Mesenchymal stem cell (in vitro differentiated cells and primary cell): Measurements from ENCODE around the gene FGF21.
A peak's percentile ranks its signal among the peaks of the same experiment; 100 is the strongest.

Experiments used
- DNase-seq: peaks from one replicate; pipeline ENCODE4 v3.0.0-alpha.2; 2013
- H2AFZ ChIP-seq: one replicate; pipeline ENCODE4 v1.6.1; 2013; ENCODE audit warnings: low read depth, mild to moderate bottlenecking, control low read depth, inconsistent platforms, low read length, moderate library complexity
- H2AK5ac ChIP-seq: 2 replicates; pipeline ENCODE4 v1.6.1; 2013; ENCODE audit warnings: low read length, moderate library complexity, mild to moderate bottlenecking, inconsistent platforms; ENCODE audit not compliant: severe bottlenecking
- H2BK120ac ChIP-seq: one replicate; pipeline ENCODE4 v1.6.1; 2013; ENCODE audit warnings: low read depth, mild to moderate bottlenecking, inconsistent platforms, low read length, moderate library complexity
- H2BK12ac ChIP-seq, 2 experiments: one replicate each; pipeline ENCODE4 v1.6.1; 2013; ENCODE audit warnings: inconsistent platforms in 2 of 2, low read length in 2 of 2, mild to moderate bottlenecking in 2 of 2, moderate library complexity in 2 of 2, control low read depth in 1 of 2
- H2BK15ac ChIP-seq: one replicate; pipeline ENCODE4 v1.6.1; 2013; ENCODE audit warnings: mild to moderate bottlenecking, low read depth, inconsistent platforms; ENCODE audit not compliant: poor library complexity, severe bottlenecking
- H2BK5ac ChIP-seq: 2 replicates; pipeline ENCODE4 v1.6.1; 2013; ENCODE audit warnings: low read depth, mild to moderate bottlenecking, low read length, control low read depth, inconsistent platforms; ENCODE audit not compliant: poor library complexity, severe bottlenecking
- H3K14ac ChIP-seq, 2 experiments: one replicate each; pipeline ENCODE4 v1.6.1; 2013; ENCODE audit warnings: inconsistent platforms in 2 of 2, low read length in 2 of 2, control low read depth in 1 of 2, mild to moderate bottlenecking in 1 of 2, moderate library complexity in 1 of 2
- H3K18ac ChIP-seq, 2 experiments: one replicate each; pipeline ENCODE4 v1.6.1; 2013; ENCODE audit warnings: inconsistent platforms in 2 of 2, low read length in 2 of 2, control low read depth in 1 of 2, low read depth in 1 of 2, mild to moderate bottlenecking in 1 of 2
- H3K23ac ChIP-seq, 2 experiments: one replicate each; pipeline ENCODE4 v1.6.1; 2013; ENCODE audit warnings: inconsistent platforms in 2 of 2, low read length in 2 of 2, mild to moderate bottlenecking in 2 of 2, moderate library complexity in 2 of 2, control low read depth in 1 of 2
- H3K27ac ChIP-seq: 2 replicates; pipeline ENCODE4 v1.5.1; 2013; ENCODE audit warnings: mild to moderate bottlenecking, moderate library complexity, low read length, control low read depth, inconsistent platforms; ENCODE audit not compliant: poor library complexity, severe bottlenecking
- H3K27me3 ChIP-seq, 2 experiments: 2 replicates each; pipeline versions ENCODE4 v1.6.1 to v1.7.0; 2013; ENCODE audit warnings: low read length in 2 of 2, mild to moderate bottlenecking in 2 of 2, moderate library complexity in 2 of 2, control low read depth in 1 of 2, inconsistent platforms in 1 of 2; ENCODE audit not compliant: control insufficient read depth in 1 of 2, insufficient read depth in 1 of 2
- H3K36me3 ChIP-seq, 2 experiments: 2 replicates each; pipeline versions ENCODE4 v1.6.1 to v1.7.0; 2013; ENCODE audit warnings: low read length in 2 of 2, control low read depth in 1 of 2, inconsistent platforms in 1 of 2, low read depth in 1 of 2, mild to moderate bottlenecking in 1 of 2; ENCODE audit not compliant: insufficient read depth in 2 of 2, control insufficient read depth in 1 of 2
- H3K4ac ChIP-seq, 2 experiments: one replicate each; pipeline ENCODE4 v1.6.1; 2013; ENCODE audit warnings: inconsistent platforms in 2 of 2, low read length in 2 of 2, mild to moderate bottlenecking in 2 of 2, moderate library complexity in 2 of 2, control low read depth in 1 of 2, low read depth in 1 of 2
- H3K4me1 ChIP-seq: 2 replicates; pipeline ENCODE4 v1.6.1; 2013; ENCODE audit warnings: low read depth, low read length, control low read depth; ENCODE audit not compliant: control insufficient read depth, insufficient read depth
- H3K4me2 ChIP-seq: 2 replicates; pipeline ENCODE4 v1.6.1; 2013; ENCODE audit warnings: low read length, mild to moderate bottlenecking, inconsistent platforms; ENCODE audit not compliant: poor library complexity, severe bottlenecking
- H3K4me3 ChIP-seq, 2 experiments: 2 replicates each; pipeline versions ENCODE4 v1.5.1 to v1.7.0; 2013; ENCODE audit warnings: low read length in 2 of 2, mild to moderate bottlenecking in 2 of 2, control low read depth in 1 of 2, low read depth in 1 of 2; ENCODE audit not compliant: insufficient read depth in 1 of 2
- H3K79me1 ChIP-seq: replicated peaks from 2 replicates; pipeline ENCODE4 v1.6.1; 2013; ENCODE audit warnings: mild to moderate bottlenecking, control low read depth, low read length, inconsistent platforms; ENCODE audit not compliant: poor library complexity, severe bottlenecking
- H3K9ac ChIP-seq: 2 replicates; pipeline ENCODE4 v1.7.0; 2013; ENCODE audit warnings: mild to moderate bottlenecking, low read length, moderate library complexity
- H3K9me3 ChIP-seq: 2 replicates; pipeline ENCODE4 v1.7.0; 2013; ENCODE audit warnings: mild to moderate bottlenecking, low read length; ENCODE audit not compliant: control insufficient read depth
- H4K8ac ChIP-seq: one replicate; pipeline ENCODE4 v1.6.1; 2013; ENCODE audit warnings: inconsistent platforms, mild to moderate bottlenecking, low read length, moderate library complexity
- H4K91ac ChIP-seq: one replicate; pipeline ENCODE4 v1.6.1; 2013; ENCODE audit warnings: mild to moderate bottlenecking, low read length, inconsistent platforms
- WGBS: methylation state at CpG from one replicate; pipeline ENCODE4 v1.1.7; 2013; ENCODE audit warnings: mixed read lengths; 5-methylcytosine and 5-hydroxymethylcytosine counted together

The FGF21 gene

GRCh38 chr19:48796298-48797083 lies 41.2 kb downstream of the FGF21 start:
- Histone ChIP-seq H2BK5ac (no peak overlapping the region), H3K23ac (no peak overlapping the region), H2BK15ac (no peak overlapping the region), H3K4me2 (no peak overlapping the region), H3K4ac (no peak overlapping the region), H3K4me1 (peaks cover 23% of the 10 kb centered on the region), H2BK120ac (no peak overlapping the region), H2BK12ac (no peak overlapping the region), H3K27ac (peak overlapping the region; percentile 85), H4K91ac (no peak overlapping the region), H2AK5ac (peak overlapping the region; percentile 74), H3K18ac (no peak overlapping the region), H3K9ac (peak overlapping the region; percentile 94), H3K9me3 (no peaks in the 10 kb centered on the region), H3K79me1 (no peaks in the 10 kb centered on the region), H3K36me3 (peaks cover 0 to 20% of the 10 kb centered on the region in 2 experiments), H3K4me3 (no peak overlapping the region), H2AFZ (no peak overlapping the region), H3K14ac (no peak overlapping the region), H4K8ac (no peak overlapping the region), H3K27me3 (no peaks in the 10 kb centered on the region)
- 97% methylated on average over 18 of the region's 20 CpGs for WGBS
- DNase-seq: no peak

DNA sequence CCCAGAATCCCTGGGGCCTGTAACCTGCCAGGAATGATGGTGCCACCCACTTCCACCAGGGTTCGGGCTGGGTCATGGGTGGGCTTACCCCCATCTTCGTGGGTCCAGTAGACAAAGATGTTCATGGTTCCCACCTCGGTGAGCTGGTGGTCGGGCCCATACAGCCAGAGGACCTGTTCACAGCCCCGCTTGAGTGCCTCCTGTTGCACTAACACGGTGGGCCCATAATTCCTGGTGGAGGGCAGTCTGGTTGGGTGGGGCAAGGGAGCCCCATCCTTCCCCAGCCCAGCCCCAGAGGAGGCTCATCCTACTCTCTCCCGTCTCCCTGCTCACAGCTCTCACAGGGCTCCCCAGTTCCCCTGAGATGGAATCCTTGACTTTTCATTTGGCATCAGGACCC lies 41.8 kb downstream of the FGF21 start:
- no peak overlapping the region for H3K4me3 ChIP-seq
- DNase-seq: no peak

DNA sequence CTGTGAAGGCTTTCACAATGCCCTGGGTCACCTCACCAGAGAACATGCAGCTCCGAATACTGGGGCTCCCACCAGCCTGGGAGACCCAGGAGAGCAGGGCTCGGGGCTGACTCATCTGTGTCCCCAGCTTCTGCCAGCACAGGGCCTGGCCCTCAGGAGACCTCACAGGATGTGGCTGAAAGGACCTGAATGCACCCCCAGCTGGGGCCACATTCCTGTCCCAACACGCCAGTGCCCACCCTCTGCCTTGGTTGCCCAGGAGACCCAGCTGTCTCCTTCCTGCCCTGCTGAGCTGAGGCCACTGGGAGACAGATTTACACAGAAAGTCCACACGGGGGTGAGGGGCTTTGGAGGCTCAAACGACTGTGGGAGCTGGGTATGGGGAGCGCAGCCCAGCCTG lies 43.6 kb downstream of the FGF21 start:
- Histone ChIP-seq H3K4me3 (no peak overlapping the region), H3K36me3 (peaks cover 0 to 20% of the 10 kb centered on the region in 2 experiments), H3K14ac (peak overlapping the region in 1 of 2 experiments; percentile 53), H4K8ac (peak overlapping the region; percentile 87), H3K27me3 (no peaks in the 10 kb centered on the region), H2AFZ (no peak overlapping the region), H2BK5ac (peak overlapping the region; percentile 22), H2AK5ac (peak overlapping the region; percentile 79), H2BK12ac (no peak overlapping the region), H3K4me2 (peak overlapping the region; percentile 23), H4K91ac (no peak overlapping the region), H3K23ac (peak overlapping the region in 1 of 2 experiments; percentile 47), H3K9ac (peak overlapping the region; percentile 41), H2BK120ac (no peak overlapping the region), H3K4ac (no peak overlapping the region), H3K79me1 (no peaks in the 10 kb centered on the region), H2BK15ac (peak overlapping the region; percentile 76), H3K18ac (peak overlapping the region; percentile 67 to 76), H3K4me1 (peaks cover 23% of the 10 kb centered on the region), H3K9me3 (no peaks in the 10 kb centered on the region), H3K27ac (peak overlapping the region; percentile 88)
- peak; percentile 39 for DNase-seq
- 59% methylated on average over 6 of the region's 6 CpGs for WGBS

More for the DNA sequence above, 41.8 kb downstream of the FGF21 start:
- Histone ChIP-seq H4K8ac (no peak overlapping the region), H3K27ac (no peak overlapping the region), H3K9me3 (no peaks in the 10 kb centered on the region), H3K18ac (no peak overlapping the region), H3K27me3 (no peaks in the 10 kb centered on the region), H3K79me1 (no peaks in the 10 kb centered on the region), H2AFZ (no peak overlapping the region), H3K9ac (no peak overlapping the region), H3K36me3 (peaks cover 0 to 20% of the 10 kb centered on the region in 2 experiments), H2AK5ac (no peak overlapping the region), H4K91ac (no peak overlapping the region), H2BK12ac (no peak overlapping the region), H3K14ac (no peak overlapping the region), H2BK15ac (no peak overlapping the region), H3K4me1 (peaks cover 23% of the 10 kb centered on the region), H3K23ac (no peak overlapping the region), H3K4ac (no peak overlapping the region), H2BK5ac (no peak overlapping the region), H3K4me2 (no peak overlapping the region), H2BK120ac (no peak overlapping the region)
- 97% methylated on average over 6 of the region's 7 CpGs for WGBS

DNA sequence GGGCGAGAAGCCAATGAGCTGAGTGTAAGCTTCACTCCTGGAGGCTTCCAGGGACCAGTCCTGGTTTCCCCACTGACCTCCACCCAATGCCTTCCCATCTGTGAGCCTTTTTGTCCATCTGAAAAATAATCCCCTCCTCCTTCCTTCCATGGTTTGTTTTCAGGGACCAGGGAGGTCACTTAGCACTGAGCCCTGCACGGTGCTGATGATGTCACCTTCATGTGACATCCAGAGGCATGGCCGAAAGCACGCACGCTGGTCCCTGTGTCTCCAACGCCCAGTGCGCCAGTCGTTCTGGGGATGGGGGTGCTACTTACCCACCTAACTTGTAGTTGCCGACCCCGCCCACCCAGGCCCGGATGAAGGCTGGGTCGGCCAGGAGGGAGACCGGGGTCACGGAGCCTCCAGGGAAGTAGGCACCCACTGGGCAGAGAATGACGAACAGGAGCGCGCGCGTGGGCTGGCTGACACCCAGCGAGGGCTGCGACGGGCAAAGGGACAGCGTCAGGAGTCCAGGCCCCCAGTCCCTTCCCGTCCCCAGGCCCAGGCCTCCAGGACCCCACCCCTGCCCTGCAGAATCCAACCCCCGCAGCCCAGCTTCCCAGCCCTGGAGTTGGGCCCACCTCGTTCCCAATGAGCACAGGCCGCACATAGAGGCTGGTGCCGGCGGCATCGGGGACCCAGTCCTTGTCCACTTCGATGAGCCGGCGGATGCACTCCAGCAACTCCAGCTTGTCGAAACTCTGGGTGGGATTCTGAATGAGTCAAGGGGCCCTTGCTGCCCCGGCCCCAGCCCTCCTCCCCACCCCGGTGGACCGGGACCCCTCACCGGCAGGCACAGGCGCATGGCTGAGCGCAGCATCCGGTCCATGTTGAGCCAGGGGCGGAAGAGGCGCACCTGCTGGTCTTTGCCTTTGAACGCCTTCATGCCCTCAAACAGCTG lies 44.3 kb downstream of the FGF21 start:
- Histone ChIP-seq H3K4me1 (peaks cover 25% of the 10 kb centered on the region), H3K27ac (peak overlapping the region; percentile 88), H2AK5ac (peak overlapping the region; percentile 79), H3K36me3 (peaks cover 2 to 22% of the 10 kb centered on the region in 2 experiments), H3K9me3 (no peaks in the 10 kb centered on the region), H2BK5ac (peak overlapping the region; percentile 22), H3K4me3 (no peak overlapping the region), H3K9ac (peak overlapping the region; percentile 41), H2AFZ (no peak overlapping the region), H4K91ac (peak overlapping the region; percentile 34), H4K8ac (peak overlapping the region; percentile 87), H2BK120ac (peak overlapping the region; percentile 64), H3K14ac (peak overlapping the region in 1 of 2 experiments; percentile 53), H3K4ac (no peak overlapping the region), H3K79me1 (peaks cover 1% of the 10 kb centered on the region), H3K4me2 (peak overlapping the region; percentile 23), H3K18ac (peak overlapping the region; percentile 67 to 76), H2BK15ac (peak overlapping the region; percentile 76), H3K27me3 (no peaks in the 10 kb centered on the region), H2BK12ac (peak overlapping the region; percentile 51 to 72), H3K23ac (no peak overlapping the region)
- DNase-seq: no peak
- WGBS: 95% methylated on average over 44 of the region's 44 CpGs
